Testis (tissue), 3 donors: ENCODE results near the gene SLC2A1. TPM values are rescaled to one million over a fixed set of nuclear protein-coding genes. Genes with fewer than 3 reads are reported as not detected.

Experiments used
- DNase-seq: peaks from one replicate; pipeline ENCODE4 v3.0.0-alpha.2; 2019
- H3K27ac ChIP-seq, 2 donors: fragments of 200-600 bp; sonication (generic); one replicate each; pipeline ENCODE4 v1.5.1; 2019
- H3K27me3 ChIP-seq: fragments of 200-600 bp; sonication (generic); one replicate; pipeline ENCODE4 v1.5.1; 2019
- H3K36me3 ChIP-seq: fragments of 200-600 bp; sonication (generic); one replicate; pipeline ENCODE4 v1.5.1; 2017; ENCODE audit warnings: low read depth; ENCODE audit errors: missing control alignments
- H3K4me1 ChIP-seq: fragments of 200-600 bp; sonication (generic); one replicate; pipeline ENCODE4 v1.5.1; 2019
- H3K4me3 ChIP-seq, 2 donors: fragments of 200-600 bp; sonication (generic); one replicate each; pipeline ENCODE4 v1.5.1; 2017 to 2019
- H3K9me3 ChIP-seq: fragments of 200-600 bp; sonication (generic); one replicate; pipeline ENCODE4 v1.5.1; 2017
- CTCF ChIP-seq, 3 experiments: fragments of 450-650 bp in 2 of 3; fragments of 200-600 bp in 1 of 3; sonication (generic) in 1 of 3; IDR thresholded peaks; one replicate each; pipeline ENCODE4 v1.5.1; 2016 to 2019; ENCODE audit warnings: antibody characterized with exemption in 3 of 3, mild to moderate bottlenecking in 2 of 3, moderate library complexity in 1 of 3
- POLR2A ChIP-seq: fragments of 450-650 bp; IDR thresholded peaks from one replicate; pipeline ENCODE4 v1.6.1; 2017; ENCODE audit warnings: antibody characterized with exemption, mild to moderate bottlenecking, moderate library complexity
- WGBS, 2 donors: methylation state at CpG; one replicate each; pipeline ENCODE4 v1.1.5; 2018; 5-methylcytosine and 5-hydroxymethylcytosine counted together
- intact Hi-C: fragments of 100-400 bp; cut with DNase I; formaldehyde crosslinking; loops from one replicate; pipeline ENCODE4 v1.15.1; 2023; ENCODE audit warnings: low total_unique reads
- polyA plus RNA-seq: library from polyadenylated mRNA; stranded (reverse); fragments of 350-450 nt; fragmentation: Illumina TruSeq; extraction: RNeasy Lipid Tissue Mini Kit (QIAGEN cat#74804); gene quantifications from one replicate; pipeline ENCODE4 v1.2.3, GENCODE V29; 2014; ENCODE audit warnings: low read depth, low replicate concordance; ENCODE audit not compliant: insufficient read depth
- total RNA-seq, 2 donors: library from RNA; depleted of rRNA; stranded (reverse); fragments of >200 nt; gene quantifications; one replicate each; pipeline ENCODE4 v1.2.3, GENCODE V29; 2016

The SLC2A1 gene
- total and polyA plus RNA-seq, 3 donors from 2014 or later: 19.4 to 38.3 (median 36.9) TPM

GRCh38 chr1:42977653-42978052 lies 19.0 kb upstream of the SLC2A1 start:
- Histone ChIP-seq H3K4me3 (no peak overlapping the region), H3K36me3 (no peaks in the 10 kb centered on the region), H3K27ac (no peak overlapping the region), H3K27me3 (no peaks in the 10 kb centered on the region), H3K9me3 (no peaks in the 10 kb centered on the region), H3K4me1 (no peaks in the 10 kb centered on the region)
- intact Hi-C loops: no loop called here
- DNase-seq: no peak
- WGBS, 2 donors: 95 to 100% methylated on average over 1 of the region's 1 CpG
- TF ChIP-seq CTCF (IDR thresholded peaks at IDR 0.05): no peak
- no peak for TF ChIP-seq POLR2A

GRCh38 chr1:42975561-42976225 lies 17.0 kb upstream of the SLC2A1 start:
- H3K4me3 ChIP-seq: no peak overlapping the region
- no peaks in the 10 kb centered on the region for H3K36me3 ChIP-seq
- H3K27me3 ChIP-seq: no peaks in the 10 kb centered on the region
- H3K4me1 ChIP-seq: no peaks in the 10 kb centered on the region
- no peak for TF ChIP-seq CTCF (IDR thresholded peaks at IDR 0.05)
- TF ChIP-seq POLR2A: no peak
- no peaks in the 10 kb centered on the region for H3K9me3 ChIP-seq
- WGBS, 2 donors: 85 to 92% methylated on average over 4 of the region's 4 CpGs
- DNase-seq: no peak
- intact Hi-C loops: no loop called here
- no peak overlapping the region for H3K27ac ChIP-seq

- Histone ChIP-seq H3K4me3 (no peak overlapping the region), H3K4me1 (no peaks in the 10 kb centered on the region), H3K27me3 (no peaks in the 10 kb centered on the region), H3K27ac (no peak overlapping the region), H3K9me3 (no peaks in the 10 kb centered on the region), H3K36me3 (no peaks in the 10 kb centered on the region)
- intact Hi-C loops: no loop called here
- WGBS, 2 donors: 74 to 79% methylated on average over 3 of the region's 3 CpGs
- no peak for DNase-seq
- TF ChIP-seq CTCF (IDR thresholded peaks at IDR 0.05): no peak
- TF ChIP-seq POLR2A: no peak
Observed at GRCh38 chr1:42974767-42975437, 16.2 kb upstream of the SLC2A1 start.

- Histone ChIP-seq H3K36me3 (no peaks in the 10 kb centered on the region), H3K4me1 (no peaks in the 10 kb centered on the region), H3K27me3 (no peaks in the 10 kb centered on the region), H3K4me3 (no peak overlapping the region), H3K27ac (no peak overlapping the region), H3K9me3 (no peaks in the 10 kb centered on the region)
- DNase-seq: no peak
- intact Hi-C loops: no loop called here
- 95 to 98% methylated on average over 3 of the region's 3 CpGs for WGBS, 2 donors
- TF ChIP-seq CTCF (IDR thresholded peaks at IDR 0.05) (no peak), POLR2A (no peak)
Observed at GRCh38 chr1:42973799-42974198, 15.1 kb upstream of the SLC2A1 start.

- DNase-seq: no peak
- 83 to 87% methylated on average over 11 of the region's 11 CpGs for WGBS, 2 donors
- Histone ChIP-seq H3K4me3 (no peak overlapping the region), H3K9me3 (no peaks in the 10 kb centered on the region), H3K4me1 (no peaks in the 10 kb centered on the region), H3K36me3 (no peaks in the 10 kb centered on the region), H3K27me3 (no peaks in the 10 kb centered on the region), H3K27ac (no peak overlapping the region)
- TF ChIP-seq POLR2A (no peak), CTCF (IDR thresholded peaks at IDR 0.05) (no peak)
- intact Hi-C loops: no loop called here
Observed at GRCh38 chr1:42973286-42973685, 14.6 kb upstream of the SLC2A1 start.
